ENCODE data around the gene PARD3.
"Not testable (repeated sequence)": the region's sequence is repeated elsewhere in the genome, so short reads cannot be mapped to it uniquely, and the experiment has no call there.

PARD3 gene

GRCh38 chr10:34079702-34080484, 735.2 kb downstream of the PARD3 start:
- no peak for DNase-seq

- no peak for DNase-seq
These were observed 736.2 kb downstream of the PARD3 start for GRCh38 chr10:34078745-34079470.

GRCh38 chr10:34078017-34078744, 736.9 kb downstream of the PARD3 start:
- DNase-seq = no peak

DNA sequence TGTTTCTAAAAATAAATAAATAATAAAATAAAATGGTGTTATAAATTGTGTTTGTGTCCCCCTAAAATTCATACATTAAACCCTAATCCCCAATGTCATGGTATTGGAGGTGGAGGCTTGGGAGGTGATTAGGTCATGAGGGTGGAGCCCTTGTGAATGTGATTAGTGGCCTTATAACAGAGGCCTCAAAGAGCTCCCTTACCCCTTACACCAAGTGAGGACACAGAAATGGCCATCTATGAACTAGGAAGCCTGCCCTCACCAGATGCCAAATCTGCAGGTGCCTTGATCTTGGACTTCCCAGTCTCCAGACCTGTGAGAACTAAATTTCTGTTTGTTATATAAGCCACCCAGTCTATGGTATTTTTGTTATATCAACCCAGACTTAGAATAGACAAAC, 738.7 kb downstream of the PARD3 start:
- no peak for DNase-seq

DNA sequence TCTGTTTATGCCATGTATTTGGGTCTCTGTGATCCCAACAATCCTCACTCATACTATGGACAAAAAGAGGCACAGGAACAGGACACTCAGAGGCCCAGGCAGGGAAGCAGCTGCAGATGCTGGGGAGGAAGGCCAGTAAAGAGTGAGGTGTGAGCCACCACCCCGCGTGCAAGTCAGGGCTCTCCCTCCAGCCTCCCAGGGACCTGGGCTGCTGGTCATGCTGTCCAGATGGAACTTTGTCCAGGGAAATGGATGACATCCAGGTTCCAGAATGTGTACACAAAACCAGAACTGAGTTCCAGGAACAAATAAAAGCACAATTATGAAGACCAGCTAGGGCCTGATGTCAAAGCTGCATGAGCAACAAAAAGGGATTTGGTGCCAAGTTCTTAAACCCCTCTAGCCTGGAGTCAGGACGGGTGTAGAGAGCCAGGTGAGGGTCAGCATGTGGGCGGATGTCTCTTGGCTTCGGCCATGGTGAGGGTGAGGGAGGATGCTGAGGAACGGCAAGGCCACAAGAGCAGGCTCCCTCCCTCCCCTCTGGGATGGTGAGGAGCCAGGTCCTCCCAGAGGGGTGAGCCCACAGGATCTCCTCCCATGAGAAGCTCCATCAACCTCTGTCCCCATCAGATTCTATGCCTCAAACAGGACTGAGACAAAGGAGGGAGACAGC, 739.7 kb downstream of the PARD3 start:
- no peak for DNase-seq

- DNase-seq = no peak
These were observed 741.0 kb downstream of the PARD3 start for GRCh38 chr10:34074051-34074450.

- DNase-seq = not testable (repeated sequence)
These were observed 747.4 kb downstream of the PARD3 start for GRCh38 chr10:34067741-34068140.

GRCh38 chr10:34063592-34063991, 751.5 kb downstream of the PARD3 start:
- no peak for DNase-seq

- DNase-seq = no peak
These were observed 753.3 kb downstream of the PARD3 start for GRCh38 chr10:34061841-34062240.

All from CD4-positive, alpha-beta T cell treated with Interleukin-10 for 1 hour (primary cell).